Measurements from ENCODE around the gene CCND2. TPM values are rescaled to one million over a fixed set of nuclear protein-coding genes. Genes with fewer than 3 reads are reported as not detected.

CCND2 gene
- polyA plus RNA-seq (2013): 70.4 TPM

- DNase-seq: peak; percentile 86 to 90 (median 86)
- Histone ChIP-seq H3K4me3 (ENCODE audit: control insufficient read depth in 1 of 7, extremely low read depth in 1 of 7, insufficient read depth in 4 of 7, low read depth in 2 of 7, low read length in 6 of 7) (peak within 1 kb of the TSS; percentile 87 to 98 (median 95)), H3K27ac (ENCODE audit: insufficient read depth in 1 of 2, low read depth in 1 of 2, low read length in 2 of 2, poor library complexity in 1 of 2, severe bottlenecking in 2 of 2) (peak within 1 kb of the TSS; percentile 77 to 86), H3K27me3 (replicated peaks in 2 of 5; ENCODE audit: control insufficient read depth in 4 of 5, insufficient read depth in 5 of 5, low read length in 4 of 5) (no peaks in the 10 kb centered on the region), H3K9me3 (ENCODE audit: control extremely low read depth in 1 of 5, control insufficient read depth in 4 of 5, insufficient read depth in 2 of 5, low read depth in 1 of 5, low read length in 4 of 5) (no peaks in the 10 kb centered on the region), H3K4me1 (ENCODE audit: control extremely low read depth in 1 of 4, control insufficient read depth in 4 of 4, insufficient read depth in 4 of 4, low read length in 3 of 4) (peaks cover 6 to 69% (median 61%) of the 10 kb centered on the region in 4 experiments), H3K36me3 (ENCODE audit: control insufficient read depth in 4 of 4, insufficient read depth in 4 of 4, low read length in 3 of 4) (peaks cover 6 to 31% (median 24%) of the 10 kb centered on the region in 4 experiments)
- ChIA-PET CTCF (interaction anchor here (0.5 to 12.1 kb wide), 8 partner anchors 26 to 389 kb away, joined by 3 to 125 read pairs (median 4); no protein-coding TSS in a partner anchor), POLR2A (interaction anchor here (1.3 kb wide), 1 partner anchor 110 kb away, joined by 7 read pairs; no protein-coding TSS in a partner anchor)
- WGBS (ENCODE audit: insufficient coverage): 0% methylated on average over 33 of the region's 52 CpGs
Observed at GRCh38 chr12:4273652-4274395, at the start of gene CCND2. CCND2 (plus strand) TSS chr12:4273762; CDS start chr12:4274041, 279 bp downstream.

- ChIA-PET POLR2A (no interaction called here), CTCF (interaction anchor here (1.8 kb wide), 1 partner anchor 39 kb away, joined by 4 read pairs; no protein-coding TSS in a partner anchor)
- Histone ChIP-seq H3K4me3 (ENCODE audit: control insufficient read depth in 1 of 7, extremely low read depth in 1 of 7, insufficient read depth in 4 of 7, low read depth in 2 of 7, low read length in 6 of 7) (peak overlapping the region in 1 of 7 experiments; percentile 36), H3K36me3 (ENCODE audit: control insufficient read depth in 4 of 4, insufficient read depth in 4 of 4, low read length in 3 of 4) (no peaks in the 10 kb centered on the region), H3K27ac (ENCODE audit: insufficient read depth in 1 of 2, low read depth in 1 of 2, low read length in 2 of 2, poor library complexity in 1 of 2, severe bottlenecking in 2 of 2) (no peak overlapping the region), H3K4me1 (ENCODE audit: control extremely low read depth in 1 of 4, control insufficient read depth in 4 of 4, insufficient read depth in 4 of 4, low read length in 3 of 4) (peaks cover 9 to 21% (median 17%) of the 10 kb centered on the region in 4 experiments), H3K9me3 (ENCODE audit: control extremely low read depth in 1 of 5, control insufficient read depth in 4 of 5, insufficient read depth in 2 of 5, low read depth in 1 of 5, low read length in 4 of 5) (no peaks in the 10 kb centered on the region), H3K27me3 (replicated peaks in 2 of 5; ENCODE audit: control insufficient read depth in 4 of 5, insufficient read depth in 5 of 5, low read length in 4 of 5) (no peaks in the 10 kb centered on the region)
- DNase-seq: peak in 2 of 3 donors; percentile 38 to 51
- 19% methylated on average over 12 of the region's 15 CpGs for WGBS (ENCODE audit: insufficient coverage)
Observed at GRCh38 chr12:4224206-4224889, 49.2 kb upstream of the CCND2 start.

GRCh38 chr12:4225571-4225970 is 48.0 kb upstream of the CCND2 start:
- DNase-seq: no peak
- no peaks in the 10 kb centered on the region for H3K36me3 ChIP-seq (ENCODE audit: control insufficient read depth in 4 of 4, insufficient read depth in 4 of 4, low read length in 3 of 4)
- H3K4me1 ChIP-seq (ENCODE audit: control extremely low read depth in 1 of 4, control insufficient read depth in 4 of 4, insufficient read depth in 4 of 4, low read length in 3 of 4): peaks cover 9 to 17% (median 15%) of the 10 kb centered on the region in 4 experiments
- POLR2A ChIA-PET: no interaction called here
- WGBS (ENCODE audit: insufficient coverage): 100% methylated on average over 1 of the region's 3 CpGs
- no peak overlapping the region for H3K27ac ChIP-seq (ENCODE audit: insufficient read depth in 1 of 2, low read depth in 1 of 2, low read length in 2 of 2, poor library complexity in 1 of 2, severe bottlenecking in 2 of 2)
- no peaks in the 10 kb centered on the region for H3K27me3 ChIP-seq (replicated peaks in 2 of 5; ENCODE audit: control insufficient read depth in 4 of 5, insufficient read depth in 5 of 5, low read length in 4 of 5)
- no peaks in the 10 kb centered on the region for H3K9me3 ChIP-seq (ENCODE audit: control extremely low read depth in 1 of 5, control insufficient read depth in 4 of 5, insufficient read depth in 2 of 5, low read depth in 1 of 5, low read length in 4 of 5)
- H3K4me3 ChIP-seq (ENCODE audit: control insufficient read depth in 1 of 7, extremely low read depth in 1 of 7, insufficient read depth in 4 of 7, low read depth in 2 of 7, low read length in 6 of 7): no peak overlapping the region
- CTCF ChIA-PET: interaction anchor here (1.8 kb wide), 1 partner anchor 38 kb away, joined by 4 read pairs; no protein-coding TSS in a partner anchor

GRCh38 chr12:4227046-4227445 is 46.5 kb upstream of the CCND2 start:
- Histone ChIP-seq H3K36me3 (ENCODE audit: control insufficient read depth in 4 of 4, insufficient read depth in 4 of 4, low read length in 3 of 4) (no peaks in the 10 kb centered on the region), H3K27ac (ENCODE audit: insufficient read depth in 1 of 2, low read depth in 1 of 2, low read length in 2 of 2, poor library complexity in 1 of 2, severe bottlenecking in 2 of 2) (no peak overlapping the region), H3K27me3 (replicated peaks in 2 of 5; ENCODE audit: control insufficient read depth in 4 of 5, insufficient read depth in 5 of 5, low read length in 4 of 5) (no peaks in the 10 kb centered on the region), H3K4me3 (ENCODE audit: control insufficient read depth in 1 of 7, extremely low read depth in 1 of 7, insufficient read depth in 4 of 7, low read depth in 2 of 7, low read length in 6 of 7) (no peak overlapping the region), H3K9me3 (ENCODE audit: control extremely low read depth in 1 of 5, control insufficient read depth in 4 of 5, insufficient read depth in 2 of 5, low read depth in 1 of 5, low read length in 4 of 5) (no peaks in the 10 kb centered on the region), H3K4me1 (ENCODE audit: control extremely low read depth in 1 of 4, control insufficient read depth in 4 of 4, insufficient read depth in 4 of 4, low read length in 3 of 4) (peaks cover 9 to 17% (median 15%) of the 10 kb centered on the region in 4 experiments)
- DNase-seq: no peak
- ChIA-PET CTCF (no interaction called here), POLR2A (no interaction called here)
- 93% methylated on average over 3 of the region's 5 CpGs for WGBS (ENCODE audit: insufficient coverage)

- Histone ChIP-seq H3K4me3 (ENCODE audit: control insufficient read depth in 1 of 7, extremely low read depth in 1 of 7, insufficient read depth in 4 of 7, low read depth in 2 of 7, low read length in 6 of 7) (no peak overlapping the region), H3K27me3 (replicated peaks in 2 of 5; ENCODE audit: control insufficient read depth in 4 of 5, insufficient read depth in 5 of 5, low read length in 4 of 5) (no peaks in the 10 kb centered on the region), H3K9me3 (ENCODE audit: control extremely low read depth in 1 of 5, control insufficient read depth in 4 of 5, insufficient read depth in 2 of 5, low read depth in 1 of 5, low read length in 4 of 5) (no peaks in the 10 kb centered on the region), H3K36me3 (ENCODE audit: control insufficient read depth in 4 of 4, insufficient read depth in 4 of 4, low read length in 3 of 4) (no peaks in the 10 kb centered on the region), H3K4me1 (ENCODE audit: control extremely low read depth in 1 of 4, control insufficient read depth in 4 of 4, insufficient read depth in 4 of 4, low read length in 3 of 4) (peaks cover 9 to 17% (median 14%) of the 10 kb centered on the region in 4 experiments), H3K27ac (ENCODE audit: insufficient read depth in 1 of 2, low read depth in 1 of 2, low read length in 2 of 2, poor library complexity in 1 of 2, severe bottlenecking in 2 of 2) (no peak overlapping the region)
- ChIA-PET CTCF (interaction anchor here (0.8 to 1.9 kb wide), 2 partner anchors 12 to 13 kb away, joined by 3 to 5 read pairs; no protein-coding TSS in a partner anchor), POLR2A (interaction anchor here (0.6 kb wide), 1 partner anchor 15 kb away, joined by 3 read pairs; no protein-coding TSS in a partner anchor)
- 97% methylated on average over 12 of the region's 18 CpGs for WGBS (ENCODE audit: insufficient coverage)
- no peak for DNase-seq
Observed at GRCh38 chr12:4228122-4228580, 45.4 kb upstream of the CCND2 start.

GRCh38 chr12:4230526-4230925 is 43.0 kb upstream of the CCND2 start:
- Histone ChIP-seq H3K4me1 (ENCODE audit: control extremely low read depth in 1 of 4, control insufficient read depth in 4 of 4, insufficient read depth in 4 of 4, low read length in 3 of 4) (no peaks in the 10 kb centered on the region), H3K4me3 (ENCODE audit: control insufficient read depth in 1 of 7, extremely low read depth in 1 of 7, insufficient read depth in 4 of 7, low read depth in 2 of 7, low read length in 6 of 7) (no peak overlapping the region), H3K36me3 (ENCODE audit: control insufficient read depth in 4 of 4, insufficient read depth in 4 of 4, low read length in 3 of 4) (no peaks in the 10 kb centered on the region), H3K27ac (ENCODE audit: insufficient read depth in 1 of 2, low read depth in 1 of 2, low read length in 2 of 2, poor library complexity in 1 of 2, severe bottlenecking in 2 of 2) (no peak overlapping the region), H3K9me3 (ENCODE audit: control extremely low read depth in 1 of 5, control insufficient read depth in 4 of 5, insufficient read depth in 2 of 5, low read depth in 1 of 5, low read length in 4 of 5) (peaks cover 0 to 3% (median 0%) of the 10 kb centered on the region in 5 experiments), H3K27me3 (replicated peaks in 2 of 5; ENCODE audit: control insufficient read depth in 4 of 5, insufficient read depth in 5 of 5, low read length in 4 of 5) (no peaks in the 10 kb centered on the region)
- DNase-seq: no peak
- 100% methylated on average over 3 of the region's 6 CpGs for WGBS (ENCODE audit: insufficient coverage)
- POLR2A ChIA-PET: interaction anchor here (0.8 kb wide), 1 partner anchor 29 kb away, joined by 3 read pairs; no protein-coding TSS in a partner anchor
- CTCF ChIA-PET: no interaction called here
